COLO829 (cell line): Measurements from ENCODE around the gene ESYT3.
"Not testable (repeated sequence)": the region's sequence is repeated elsewhere in the genome, so short reads cannot be mapped to it uniquely, and the experiment has no call there.

Experiments
- DNase-seq: peaks from one replicate; pipeline ENCODE4 v3.0.0; 2012; ENCODE audit warnings: low spot score

The ESYT3 gene

DNA sequence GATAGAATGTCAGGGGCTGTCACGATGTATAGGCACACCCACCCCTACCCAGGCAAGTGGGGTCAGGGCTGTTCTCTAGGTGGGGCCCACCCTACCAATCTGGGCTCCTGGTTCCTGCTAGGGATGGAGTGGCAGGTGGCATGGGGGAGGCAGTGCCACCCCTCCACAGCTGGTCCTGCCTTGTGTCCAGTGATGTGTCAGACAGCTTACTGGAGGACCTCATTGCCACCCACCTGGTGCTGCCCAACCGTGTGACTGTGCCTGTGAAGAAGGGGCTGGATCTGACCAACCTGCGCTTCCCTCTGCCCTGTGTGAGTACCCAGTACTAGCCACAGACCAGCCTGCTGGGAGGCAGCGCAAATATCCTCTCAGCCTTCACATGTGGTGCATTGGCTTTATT is 27.5 kb downstream of the ESYT3 start:
- no peak for DNase-seq

- no peak for DNase-seq
Observed at GRCh38 chr3:138463724-138464490, 29.5 kb downstream of the ESYT3 start.

DNA sequence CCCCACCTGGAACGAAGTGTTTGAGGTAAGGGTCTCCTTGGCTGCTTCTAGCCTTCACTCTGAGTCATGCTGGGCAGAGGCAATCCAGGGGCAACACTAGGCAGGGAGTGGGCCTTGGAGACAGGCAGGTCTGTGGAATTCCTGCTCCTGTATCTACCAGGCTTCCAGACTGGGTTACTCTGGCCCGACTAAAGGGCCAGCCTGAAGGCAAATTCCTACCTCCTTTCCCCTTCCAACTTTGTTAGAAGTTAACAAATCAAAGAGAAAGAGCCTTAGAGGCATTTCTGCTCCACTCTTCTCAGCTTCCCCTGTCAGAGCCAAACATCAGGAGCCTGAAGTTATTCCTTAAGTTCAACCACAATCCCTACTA is 30.1 kb downstream of the ESYT3 start:
- no peak for DNase-seq

- no peak for DNase-seq
Observed at GRCh38 chr3:138465451-138465850, 31.0 kb downstream of the ESYT3 start.

- peak; percentile 68 for DNase-seq
Observed at GRCh38 chr3:138465925-138466324, 31.5 kb downstream of the ESYT3 start.

GRCh38 chr3:138467931-138468330 is 33.5 kb downstream of the ESYT3 start:
- no peak for DNase-seq

DNA sequence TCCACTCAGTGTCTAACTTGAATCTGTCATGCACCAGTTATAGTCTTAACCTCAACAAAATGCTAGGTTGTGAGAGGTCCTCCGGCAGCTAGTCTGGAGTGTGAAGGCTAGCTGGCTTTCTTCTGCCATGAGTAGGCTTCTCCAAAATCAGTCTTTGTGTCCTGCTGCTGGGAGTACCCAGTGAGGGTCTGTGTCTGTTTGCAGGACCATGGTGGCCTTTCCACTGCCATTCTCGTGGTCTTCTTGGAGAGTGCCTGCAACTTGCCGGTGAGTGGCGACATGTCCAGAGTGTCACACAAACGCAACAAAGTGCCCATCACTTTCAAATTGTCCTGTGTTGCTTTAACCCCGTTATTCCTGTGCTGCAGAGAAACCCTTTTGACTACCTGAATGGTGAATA is 34.0 kb downstream of the ESYT3 start:
- DNase-seq: no peak

DNA sequence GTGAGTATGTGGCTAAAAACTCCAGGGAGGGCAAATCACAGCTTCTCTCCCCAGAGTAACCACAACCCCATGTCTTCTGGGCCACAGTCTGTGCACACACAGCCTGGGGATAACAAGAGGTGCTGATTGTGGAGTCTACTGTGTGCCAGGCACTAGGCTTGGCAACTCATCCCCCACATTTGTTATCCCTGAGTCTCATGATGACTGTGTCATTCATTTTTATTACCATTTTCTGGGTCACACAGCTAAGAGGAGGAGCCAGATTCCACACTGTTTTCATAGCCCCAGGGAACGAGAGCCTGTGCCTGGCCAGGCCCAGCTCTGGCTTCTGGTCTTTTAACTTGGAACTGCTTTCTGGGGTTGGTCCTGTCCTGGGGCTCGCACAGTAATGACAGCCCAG is 34.5 kb downstream of the ESYT3 start:
- peak; percentile 49 for DNase-seq

DNA sequence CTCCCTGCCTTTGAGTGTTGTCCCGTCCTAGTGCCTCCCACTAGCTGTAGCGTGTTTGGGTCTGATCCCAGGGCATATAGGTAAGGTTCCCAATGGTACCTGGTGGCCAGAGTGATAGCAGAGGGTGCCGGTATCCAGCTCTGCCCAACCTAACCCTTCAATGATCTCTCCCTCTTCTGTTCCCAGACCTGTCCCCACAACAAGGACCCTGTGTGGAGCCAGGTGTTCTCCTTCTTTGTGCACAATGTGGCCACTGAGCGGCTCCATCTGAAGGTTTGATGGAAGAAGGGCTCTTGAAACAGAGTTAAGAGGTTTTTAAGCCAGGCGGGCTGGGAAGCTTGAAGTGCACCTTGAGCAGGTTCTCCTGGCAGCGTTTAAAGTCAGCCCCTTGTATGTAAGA is 35.5 kb downstream of the ESYT3 start:
- no peak for DNase-seq

DNA sequence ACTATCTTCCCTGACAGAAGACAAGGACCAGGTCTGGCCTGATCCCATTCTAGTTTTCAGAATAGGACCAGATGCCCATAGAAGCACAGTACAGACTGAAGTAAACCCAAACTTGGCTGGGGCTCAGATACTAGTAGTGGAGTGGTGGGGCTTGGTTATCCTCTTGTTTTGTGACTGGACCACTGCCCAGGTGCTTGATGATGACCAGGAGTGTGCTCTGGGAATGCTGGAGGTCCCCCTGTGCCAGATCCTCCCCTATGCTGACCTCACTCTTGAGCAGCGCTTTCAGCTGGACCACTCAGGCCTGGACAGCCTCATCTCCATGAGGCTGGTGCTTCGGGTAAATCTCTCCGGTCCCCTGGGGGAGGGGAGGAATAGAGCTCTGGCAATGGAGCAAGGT is 36.3 kb downstream of the ESYT3 start:
- DNase-seq: no peak

DNA sequence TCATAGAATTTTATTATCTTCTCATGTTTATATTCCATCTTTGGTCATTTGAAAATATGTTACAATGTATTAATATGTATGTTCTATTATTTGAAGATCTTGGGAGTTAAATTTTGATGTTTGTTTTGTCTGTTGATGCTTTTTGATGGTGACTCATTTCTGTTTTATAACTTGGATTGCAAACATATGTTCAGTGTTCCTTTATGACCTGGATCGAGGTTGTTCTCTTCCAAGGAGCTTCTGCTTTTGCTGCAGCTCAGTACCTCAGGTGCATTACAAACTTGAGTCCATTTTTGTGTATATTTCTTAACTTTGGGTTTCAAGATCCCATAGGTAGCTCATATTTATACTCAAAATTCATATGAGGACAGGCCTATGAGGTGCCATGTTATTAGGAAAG is 37.1 kb downstream of the ESYT3 start:
- DNase-seq: no peak

DNA sequence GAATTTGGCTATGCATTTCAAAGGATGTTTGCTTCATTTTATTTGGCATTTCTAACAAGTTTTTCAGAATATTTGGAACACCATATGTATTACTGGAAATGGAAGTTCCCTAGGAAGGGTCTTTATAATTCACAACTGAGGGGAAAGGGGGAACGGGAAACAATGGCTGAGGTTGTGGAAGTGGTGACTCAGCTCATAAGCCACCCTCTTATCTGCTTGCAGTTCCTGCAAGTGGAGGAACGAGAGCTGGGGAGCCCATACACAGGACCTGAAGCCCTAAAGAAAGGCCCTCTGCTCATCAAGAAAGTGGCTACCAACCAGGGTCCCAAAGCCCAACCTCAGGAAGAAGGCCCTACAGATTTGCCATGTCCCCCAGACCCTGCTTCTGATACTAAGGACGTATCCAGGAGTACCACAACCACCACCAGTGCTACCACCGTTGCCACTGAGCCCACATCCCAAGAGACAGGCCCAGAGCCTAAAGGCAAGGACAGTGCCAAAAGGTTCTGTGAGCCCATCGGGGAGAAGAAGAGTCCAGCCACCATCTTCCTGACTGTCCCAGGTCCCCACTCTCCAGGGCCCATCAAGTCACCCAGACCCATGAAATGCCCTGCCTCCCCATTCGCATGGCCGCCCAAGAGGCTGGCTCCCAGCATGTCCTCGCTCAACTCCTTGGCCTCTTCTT is 37.9 kb downstream of the ESYT3 start:
- DNase-seq: no peak

DNA sequence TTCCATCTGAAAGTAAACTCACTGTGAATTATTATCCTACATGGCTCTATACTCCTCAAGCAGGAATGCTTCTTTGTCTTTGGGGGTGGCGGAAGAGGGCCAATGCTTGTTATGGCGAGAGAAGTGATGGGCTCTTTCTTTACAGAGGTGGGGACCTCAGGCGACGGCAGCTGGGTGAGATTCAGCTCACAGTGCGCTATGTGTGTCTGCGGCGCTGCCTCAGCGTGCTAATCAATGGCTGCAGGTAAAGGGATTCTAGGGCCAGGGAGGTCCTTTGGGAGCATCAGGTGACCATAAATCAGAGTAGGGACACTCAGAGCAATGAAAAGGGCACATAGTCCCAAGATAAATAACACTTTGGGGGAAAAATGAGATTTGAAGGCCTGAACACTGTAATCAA is 39.0 kb downstream of the ESYT3 start:
- DNase-seq: no peak

DNA sequence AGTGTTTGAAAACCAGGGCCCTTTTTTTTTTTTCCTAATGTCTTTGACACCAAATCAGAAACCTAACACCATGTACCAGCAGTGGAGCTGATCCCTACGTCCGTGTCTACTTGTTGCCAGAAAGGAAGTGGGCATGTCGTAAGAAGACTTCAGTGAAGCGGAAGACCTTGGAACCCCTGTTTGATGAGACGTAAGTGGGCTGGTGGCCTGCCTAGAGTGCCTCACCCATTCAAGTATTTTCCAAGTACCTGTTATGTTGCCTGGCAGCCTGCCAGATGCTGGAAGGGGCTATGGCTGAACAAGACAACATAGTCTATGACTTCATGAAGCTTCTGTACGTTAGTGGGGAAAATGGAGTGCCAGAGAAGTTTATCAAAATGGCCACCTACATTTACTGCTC is 39.7 kb downstream of the ESYT3 start:
- DNase-seq: no peak

DNA sequence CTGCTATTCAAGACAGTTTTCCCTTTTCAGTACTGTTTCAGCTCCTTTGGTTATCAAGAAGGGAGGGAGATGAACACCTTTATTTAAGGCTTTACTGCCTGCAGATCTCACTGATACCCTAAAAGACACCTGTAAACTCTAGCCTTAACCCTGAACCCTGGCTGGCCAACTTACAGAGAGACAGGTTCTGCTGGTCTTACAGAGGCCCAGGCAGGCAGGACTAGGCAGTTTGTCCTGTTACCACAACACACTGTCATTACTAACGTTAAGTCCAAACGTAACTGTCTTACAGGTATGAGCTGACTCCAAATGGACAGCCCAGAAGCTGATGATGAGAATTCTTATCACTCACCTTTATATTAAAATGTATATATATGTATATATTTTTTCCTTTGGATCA is 42.1 kb downstream of the ESYT3 start:
- DNase-seq: no peak

- DNase-seq: no peak
Observed at GRCh38 chr3:138477120-138477519, 42.7 kb downstream of the ESYT3 start.

GRCh38 chr3:138477801-138478200 is 43.4 kb downstream of the ESYT3 start:
- no peak for DNase-seq

GRCh38 chr3:138479438-138479863 is 45.0 kb downstream of the ESYT3 start:
- DNase-seq: peak; percentile 82

- not testable (repeated sequence) for DNase-seq
Observed at GRCh38 chr3:138484672-138485071, 50.3 kb downstream of the ESYT3 start.

- not testable (repeated sequence) for DNase-seq
Observed at GRCh38 chr3:138486580-138486979, 52.2 kb downstream of the ESYT3 start.

DNA sequence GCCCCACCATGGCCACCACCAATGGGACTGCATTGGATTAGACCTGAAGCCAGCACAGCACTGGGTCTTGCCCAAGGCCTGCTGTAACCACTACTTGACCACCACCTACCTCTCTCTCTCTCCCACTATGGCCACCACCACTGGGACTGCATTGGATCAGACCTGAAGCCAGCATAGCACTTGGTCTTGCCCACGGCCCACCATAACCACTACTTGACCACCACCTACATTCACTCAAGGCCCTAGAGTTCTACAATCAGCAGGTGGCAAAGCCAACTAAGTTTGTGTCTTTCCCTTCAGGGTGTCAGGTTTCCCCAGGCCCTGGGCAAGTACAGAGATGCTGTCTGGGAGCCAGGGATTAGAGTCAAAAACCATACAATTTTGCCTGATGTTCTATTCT is 57.6 kb downstream of the ESYT3 start:
- no peak for DNase-seq

DNA sequence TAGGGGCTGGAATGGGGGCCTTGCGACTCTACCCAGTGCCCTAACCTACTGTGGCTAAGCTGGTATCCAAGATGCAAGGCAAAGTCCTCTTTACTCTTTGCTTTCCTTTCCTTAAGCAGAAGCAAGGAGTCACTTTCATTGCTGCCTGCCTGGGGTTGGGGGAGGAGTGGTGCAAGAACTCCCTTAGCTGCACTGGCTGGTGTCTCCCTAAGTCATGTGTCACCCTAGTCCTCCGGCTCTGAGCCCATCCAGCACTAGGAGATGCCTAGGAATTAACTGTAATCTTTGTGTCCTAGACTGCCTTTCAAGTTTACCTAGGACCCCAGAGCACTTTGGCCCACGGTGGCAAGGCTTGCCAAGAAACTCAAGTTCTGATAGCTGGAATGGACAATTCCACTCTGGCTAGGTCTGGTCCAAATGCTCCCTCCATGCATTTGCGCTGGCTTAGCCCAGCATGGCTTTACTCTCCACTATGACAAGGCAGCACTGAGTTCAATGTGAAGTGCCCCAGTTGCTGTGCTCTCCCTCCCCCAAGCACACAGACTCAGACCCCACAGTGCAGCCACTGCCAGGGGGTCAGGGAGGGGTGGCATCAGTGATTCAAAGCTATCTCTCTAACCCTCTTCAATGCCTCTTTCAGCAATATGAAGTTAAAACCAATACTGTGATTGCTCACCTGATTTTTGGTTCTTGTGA is 58.7 kb downstream of the ESYT3 start:
- DNase-seq: no peak
